Measurements from ENCODE around the gene WDR62.
"Not testable (repeated sequence)": the region's sequence is repeated elsewhere in the genome, so short reads cannot be mapped to it uniquely, and the experiment has no call there.

The WDR62 gene

DNA sequence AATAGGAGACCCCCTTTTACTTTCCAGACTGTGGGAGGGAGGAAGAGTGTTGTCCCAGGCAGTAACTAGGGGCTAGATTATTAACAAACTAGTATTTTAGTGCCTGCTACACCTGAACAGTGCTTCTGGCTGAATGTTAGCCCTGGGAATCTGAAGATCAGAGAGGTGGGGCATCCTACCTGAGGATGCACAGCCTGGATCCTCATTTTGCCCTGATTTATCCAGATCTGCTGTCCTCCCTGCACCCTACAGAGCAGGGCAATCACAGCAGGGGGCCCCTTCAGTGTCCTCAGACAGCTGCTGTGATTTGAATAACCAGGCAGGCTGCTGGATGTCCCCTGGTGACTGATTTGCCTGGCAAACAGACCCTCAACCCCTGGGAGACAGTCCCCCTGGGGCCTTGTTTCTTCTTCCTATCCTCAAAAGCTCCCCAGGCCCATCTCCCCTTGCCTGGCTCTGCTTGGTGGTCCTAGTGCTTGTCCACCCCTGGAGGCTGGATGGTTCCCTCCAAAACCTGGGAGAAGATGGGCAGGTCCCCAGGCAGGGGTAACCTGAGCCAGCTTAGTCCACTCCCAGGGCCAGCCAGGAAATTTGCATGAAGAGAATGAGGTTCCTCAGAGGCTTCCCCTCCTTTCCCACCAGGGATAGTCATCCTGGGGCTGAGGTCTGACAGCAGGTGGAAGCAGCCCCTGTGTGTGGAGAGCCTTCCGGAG, 55.9 kb downstream of the WDR62 start, which contains the start of gene OVOL3:
OVOL3 (plus strand) TSS at position 657 of the 713 bp plus-strand sequence. CDS start 60 bp downstream, outside the sequence.
- no peak for DNase-seq (ENCODE audit: low read depth)

GRCh38 chr19:36111200-36111539, 56.5 kb downstream of the WDR62 start:
- DNase-seq (ENCODE audit: low read depth), result no peak

DNA sequence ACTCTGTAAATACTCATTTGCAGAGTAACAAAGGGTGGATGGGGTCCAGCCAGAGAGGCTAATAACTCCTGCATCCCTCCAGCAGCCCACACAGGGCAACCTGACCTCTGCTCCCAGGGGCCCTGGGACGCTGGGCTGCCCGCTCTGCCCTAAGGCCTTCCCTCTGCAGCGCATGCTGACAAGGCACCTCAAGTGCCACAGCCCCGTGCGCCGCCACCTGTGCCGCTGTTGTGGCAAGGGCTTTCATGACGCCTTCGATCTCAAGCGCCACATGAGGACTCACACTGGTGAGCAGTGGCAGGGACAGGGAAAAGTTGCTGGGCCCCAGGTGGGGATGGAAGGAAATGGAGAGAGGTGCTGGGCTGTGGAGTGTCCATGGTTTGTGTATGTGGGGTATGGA, 58.0 kb downstream of the WDR62 start:
- DNase-seq (ENCODE audit: low read depth), result no peak

DNA sequence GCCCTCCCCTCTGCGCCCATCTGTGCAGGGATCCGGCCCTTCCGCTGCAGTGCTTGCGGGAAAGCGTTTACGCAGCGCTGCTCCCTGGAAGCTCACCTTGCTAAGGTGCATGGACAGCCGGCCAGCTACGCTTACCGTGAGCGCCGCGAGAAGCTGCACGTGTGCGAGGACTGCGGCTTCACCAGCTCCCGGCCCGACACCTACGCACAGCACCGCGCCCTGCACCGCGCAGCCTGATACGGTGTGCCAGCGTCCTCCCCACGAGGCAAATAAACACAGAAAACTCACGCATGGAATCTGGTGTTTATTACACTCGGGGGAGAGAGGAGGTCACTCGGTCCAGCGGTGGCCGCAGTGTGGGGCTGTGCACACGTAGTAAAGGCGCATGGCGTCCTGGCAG, 58.7 kb downstream of the WDR62 start:
- DNase-seq (ENCODE audit: low read depth), result no peak

- DNase-seq (ENCODE audit: low read depth), result no peak
These were observed 59.4 kb downstream of the WDR62 start for GRCh38 chr19:36113894-36114720.

DNA sequence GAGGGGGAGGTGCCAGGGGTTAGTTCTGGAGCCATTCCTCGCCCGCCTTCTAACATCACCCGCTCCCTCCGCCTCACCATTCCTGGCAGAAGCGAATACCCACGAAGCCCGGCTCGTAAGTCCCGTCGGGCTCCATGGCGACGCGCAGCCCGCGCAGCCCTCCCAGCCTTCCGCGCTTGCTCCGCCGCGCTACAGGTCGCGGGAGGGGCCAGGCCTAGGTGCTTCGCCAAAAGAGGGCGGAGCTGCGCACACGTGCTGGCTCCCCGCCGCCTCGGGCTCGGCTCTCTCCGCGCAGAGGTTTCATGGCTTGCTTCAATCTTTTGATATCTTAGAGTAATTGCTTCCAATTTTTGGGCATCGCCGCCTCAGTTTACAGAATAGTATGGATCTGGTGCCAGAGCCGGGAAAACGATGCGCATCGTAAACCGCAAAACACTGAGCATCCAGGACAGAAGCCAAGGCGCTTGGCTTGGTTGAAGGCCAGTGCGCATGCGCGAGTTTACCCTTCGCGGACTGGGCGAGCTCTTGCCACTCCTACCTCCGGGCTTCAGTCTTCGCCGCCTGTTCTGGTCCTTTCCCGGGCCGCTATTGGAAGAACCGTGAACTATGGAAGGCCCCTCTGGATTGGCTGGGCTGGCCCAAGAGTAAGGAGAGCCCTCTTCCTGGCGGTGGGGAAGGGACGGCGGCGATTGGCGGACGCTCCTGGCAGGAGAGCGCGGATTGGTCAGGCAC, 60.2 kb downstream of the WDR62 start, which contains the start of gene POLR2I:
POLR2I (minus strand) TSS at position 155 of the 732 bp plus-strand sequence; CDS start at position 136, 19 bp downstream.
- DNase-seq (ENCODE audit: low read depth), result peak; percentile 99

DNA sequence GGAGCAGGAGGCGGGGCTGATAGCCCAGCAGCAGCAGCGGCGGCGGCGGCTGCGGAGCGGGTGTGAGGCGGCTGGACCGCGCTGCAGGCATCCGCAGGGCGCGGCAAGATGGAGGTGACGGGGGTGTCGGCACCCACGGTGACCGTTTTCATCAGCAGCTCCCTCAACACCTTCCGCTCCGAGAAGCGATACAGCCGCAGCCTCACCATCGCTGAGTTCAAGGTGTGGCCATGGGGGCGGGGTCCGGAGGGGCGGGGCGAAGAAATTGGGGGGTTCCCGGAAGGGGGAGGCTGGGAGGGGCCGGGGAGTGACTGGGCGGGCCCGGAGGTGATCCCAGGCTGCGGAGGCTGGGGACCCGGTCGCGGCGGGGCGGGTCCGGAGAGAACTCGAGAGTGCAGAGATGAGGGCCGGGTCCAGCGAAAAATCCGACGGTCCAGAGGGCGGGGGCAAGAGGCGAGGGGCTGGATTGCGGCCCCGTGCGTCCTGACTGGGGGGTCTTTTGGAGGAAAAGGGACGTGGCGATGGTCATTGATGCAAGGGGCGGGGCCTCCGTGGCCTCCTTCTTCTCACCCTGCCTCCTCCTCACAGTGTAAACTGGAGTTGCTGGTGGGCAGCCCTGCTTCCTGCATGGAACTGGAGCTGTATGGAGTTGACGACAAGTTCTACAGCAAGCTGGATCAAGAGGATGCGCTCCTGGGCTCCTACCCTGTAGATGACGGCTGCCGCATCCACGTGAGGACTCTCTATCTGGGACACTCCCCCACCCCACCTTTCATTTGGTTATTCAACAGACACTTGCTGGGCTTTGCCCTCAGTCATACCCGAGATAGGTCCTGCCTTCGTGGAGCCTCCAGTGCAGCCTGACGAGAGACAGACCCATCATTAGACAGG, 61.0 kb downstream of the WDR62 start, which contains the start of gene TBCB:
TBCB (plus strand) TSS at position 16 of the 891 bp plus-strand sequence; CDS start at position 109, 93 bp downstream.
- no peak for DNase-seq (ENCODE audit: low read depth)

DNA sequence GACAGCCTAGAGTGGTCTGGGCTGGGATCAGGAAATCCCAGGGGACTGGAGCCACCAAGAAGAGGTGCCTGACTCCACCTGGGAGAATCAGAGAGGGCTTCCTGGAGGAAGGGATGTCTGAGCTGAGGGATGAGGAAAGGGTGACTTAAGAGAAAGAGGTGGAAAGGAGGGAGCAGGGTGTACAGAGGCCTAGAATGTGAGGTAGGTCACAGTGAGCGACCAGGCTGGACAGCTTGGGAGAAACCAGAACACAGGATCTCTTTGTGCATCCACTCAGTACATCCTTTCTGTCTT, 61.6 kb downstream of the WDR62 start:
- DNase-seq (ENCODE audit: low read depth), result no peak

DNA sequence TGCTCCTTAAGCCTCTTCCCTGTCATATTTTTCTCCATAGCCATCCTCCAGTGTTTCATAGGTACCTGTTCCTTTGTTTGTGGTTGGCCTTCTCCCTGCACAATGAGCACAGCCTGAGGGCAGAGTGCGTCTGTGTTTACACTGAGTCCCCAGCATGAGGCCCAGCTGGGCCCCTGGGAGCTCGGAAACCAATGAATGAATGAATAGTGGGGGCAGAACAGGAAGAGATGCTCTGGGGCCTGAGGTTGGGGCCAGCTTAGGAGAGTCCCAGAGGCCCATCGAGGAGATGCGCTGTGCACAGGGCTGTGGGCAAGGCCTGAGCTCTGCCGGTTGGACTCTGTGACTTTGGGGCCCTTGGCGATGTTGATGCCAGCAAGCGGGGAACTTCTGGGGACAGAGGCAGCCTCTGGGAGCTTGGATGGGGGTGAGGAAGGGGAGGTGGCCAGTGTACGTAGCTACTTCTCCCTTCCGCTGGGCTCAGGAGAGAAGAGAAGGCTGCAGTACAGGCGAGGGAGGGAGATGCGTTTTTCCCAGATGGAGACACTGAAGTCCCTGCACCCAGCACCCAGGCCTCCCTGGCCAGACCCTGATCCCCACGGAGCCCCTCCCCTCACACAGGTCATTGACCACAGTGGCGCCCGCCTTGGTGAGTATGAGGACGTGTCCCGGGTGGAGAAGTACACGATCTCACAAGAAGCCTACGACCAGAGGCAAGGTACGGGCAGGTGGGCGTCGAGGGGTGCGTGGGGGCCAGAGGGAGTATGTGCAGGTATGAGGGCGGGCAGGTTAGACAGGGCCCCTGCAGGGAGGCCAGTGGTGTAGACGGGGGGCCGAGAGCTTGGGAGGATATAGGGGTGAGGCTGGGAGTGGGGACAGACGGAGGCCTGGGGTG, 65.6 kb downstream of the WDR62 start:
- DNase-seq (ENCODE audit: low read depth), result no peak

DNA sequence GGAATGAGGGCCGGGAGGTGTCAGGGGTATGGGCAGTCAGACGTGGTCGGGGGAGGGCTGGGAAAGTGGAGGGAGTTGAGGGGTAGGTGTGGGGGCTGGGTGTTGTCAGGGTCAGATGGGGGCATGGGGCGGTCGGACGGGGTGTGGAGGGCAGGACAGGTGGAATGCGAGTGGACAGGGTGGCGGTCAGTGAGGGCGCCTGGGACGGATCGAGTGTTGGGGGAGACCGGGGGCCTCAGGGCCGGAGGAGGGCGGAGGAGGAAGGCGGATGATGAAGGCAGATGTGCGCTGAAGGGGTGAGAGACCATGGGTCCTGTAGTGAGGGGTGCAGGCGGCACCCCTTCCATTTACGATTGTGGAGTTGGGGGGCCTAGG, 66.3 kb downstream of the WDR62 start:
- DNase-seq (ENCODE audit: low read depth), result no peak

GRCh38 chr19:36121486-36122124, 66.9 kb downstream of the WDR62 start:
- no peak for DNase-seq (ENCODE audit: low read depth)

DNA sequence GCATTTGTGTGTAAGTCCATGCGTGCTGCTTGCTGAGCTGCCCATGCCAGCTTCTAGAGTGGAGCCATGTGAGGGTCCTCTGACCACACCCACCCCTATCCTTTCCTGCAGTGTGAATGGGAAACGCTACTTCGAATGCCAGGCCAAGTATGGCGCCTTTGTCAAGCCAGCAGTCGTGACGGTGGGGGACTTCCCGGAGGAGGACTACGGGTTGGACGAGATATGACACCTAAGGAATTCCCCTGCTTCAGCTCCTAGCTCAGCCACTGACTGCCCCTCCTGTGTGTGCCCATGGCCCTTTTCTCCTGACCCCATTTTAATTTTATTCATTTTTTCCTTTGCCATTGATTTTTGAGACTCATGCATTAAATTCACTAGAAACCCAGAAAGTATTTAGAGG, 70.9 kb downstream of the WDR62 start:
- no peak for DNase-seq (ENCODE audit: low read depth)

GRCh38 chr19:36128392-36128736, 73.7 kb downstream of the WDR62 start:
- DNase-seq (ENCODE audit: low read depth), result no peak

DNA sequence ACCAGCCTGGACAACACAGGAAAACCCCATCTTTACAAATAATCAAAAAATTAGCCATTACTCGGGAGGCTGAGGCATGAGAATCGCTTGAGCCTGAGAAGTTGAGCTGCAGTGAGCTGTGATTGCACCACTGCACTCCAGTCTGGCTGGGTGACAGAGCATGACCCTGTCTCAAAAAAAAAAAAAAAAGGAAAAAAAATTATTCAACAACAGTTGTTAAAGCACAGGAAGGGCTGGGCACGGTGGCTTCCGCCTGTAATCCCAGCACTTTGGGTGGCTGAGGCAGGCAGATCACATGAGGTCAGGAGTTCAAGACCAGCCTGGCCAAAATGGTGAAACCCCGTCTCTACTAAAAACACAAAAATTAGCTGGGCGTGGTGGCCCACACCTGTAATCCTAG, 76.5 kb downstream of the WDR62 start:
- DNase-seq (ENCODE audit: low read depth), result not testable (repeated sequence)

GRCh38 chr19:36134867-36135266, 80.2 kb downstream of the WDR62 start:
- not testable (repeated sequence) for DNase-seq (ENCODE audit: low read depth)

- DNase-seq (ENCODE audit: low read depth), result no peak
These were observed 82.4 kb downstream of the WDR62 start for GRCh38 chr19:36136964-36137686.

DNA sequence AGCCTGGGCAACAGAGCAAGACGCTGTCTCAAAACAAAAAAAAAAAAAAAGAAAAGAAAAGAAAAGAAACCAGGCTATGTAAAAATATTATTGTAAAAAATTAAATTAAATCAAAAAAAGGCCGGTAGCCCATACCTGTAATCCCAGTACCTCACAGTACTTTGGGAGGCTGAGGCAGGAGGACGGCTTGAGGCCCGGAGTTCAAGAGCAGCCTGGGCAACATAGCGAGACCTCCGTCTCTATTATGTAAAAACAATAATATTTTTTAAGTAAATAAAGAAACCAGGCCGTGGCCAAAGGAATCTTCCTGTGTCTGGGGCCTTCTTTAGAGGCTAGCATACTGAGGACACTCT, 84.4 kb downstream of the WDR62 start:
- DNase-seq (ENCODE audit: low read depth), result no peak

GRCh38 chr19:36139473-36140303, 85.0 kb downstream of the WDR62 start, which contains the start of gene CAPNS1:
Gene CAPNS1 (plus strand): TSS chr19:36140066. CDS start chr19:36141012, 946 bp downstream.
- DNase-seq (ENCODE audit: low read depth), result peak; percentile 70
